Thyroid gland (tissue), 4 donors: ENCODE results near the gene PKD1L1. TPM values are rescaled to one million over a fixed set of nuclear protein-coding genes. Genes with fewer than 3 reads are reported as not detected.

Experiments
- DNase-seq, 2 donors: peaks; one replicate each; pipeline ENCODE4 v3.0.0-alpha.2; 2019
- H3K27ac ChIP-seq, 3 donors: fragments of 200-600 bp; sonication (generic); 1 replicate in 2 of 3; 2 replicates in 1 of 3; pipeline ENCODE4 v1.5.1; 2016 to 2019; ENCODE audit warnings: mild to moderate bottlenecking in 1 of 3, moderate library complexity in 1 of 3
- H3K27me3 ChIP-seq: fragments of 200-600 bp; sonication (generic); one replicate; pipeline ENCODE4 v1.5.1; 2019
- H3K36me3 ChIP-seq, 2 donors: fragments of 200-600 bp; sonication (generic); one replicate each; pipeline ENCODE4 v1.5.1; 2016 to 2019
- H3K4me1 ChIP-seq, 2 donors: fragments of 200-600 bp; sonication (generic); one replicate each; pipeline ENCODE4 v1.5.1; 2017 to 2019
- H3K4me3 ChIP-seq, 3 donors: fragments of 200-600 bp; sonication (generic); replicated peaks in 1 of 3; 1 replicate in 2 of 3; 2 replicates in 1 of 3; pipeline ENCODE4 v1.5.1; 2016; ENCODE audit warnings: mild to moderate bottlenecking in 1 of 3
- H3K9me3 ChIP-seq: fragments of 200-600 bp; sonication (generic); one replicate; pipeline ENCODE4 v1.5.1; 2017
- CTCF ChIP-seq, 6 experiments: fragments of 200-600 bp in 3 of 6; fragments of 450-650 bp in 3 of 6; sonication (generic) in 3 of 6; IDR thresholded peaks; one replicate each; pipeline ENCODE4 v1.5.1; 2016 to 2019; ENCODE audit warnings: antibody characterized with exemption in 6 of 6, mild to moderate bottlenecking in 2 of 6, inconsistent platforms in 1 of 6, moderate library complexity in 1 of 6
- POLR2A ChIP-seq, 2 donors: fragments of 450-650 bp; IDR thresholded peaks; one replicate each; pipeline ENCODE4 v1.6.1; 2017; ENCODE audit warnings: antibody characterized with exemption in 2 of 2, mild to moderate bottlenecking in 2 of 2, moderate library complexity in 1 of 2
- WGBS, 2 donors: methylation state at CpG; one replicate each; pipeline ENCODE4 v1.1.5; 2017; 5-methylcytosine and 5-hydroxymethylcytosine counted together
- intact Hi-C: fragments of 100-400 bp; cut with DNase I; formaldehyde crosslinking; loops from one replicate; pipeline ENCODE4 v1.15.1; 2023
- total RNA-seq, 4 donors: library from RNA; depleted of rRNA; stranded (reverse); fragments of >200 nt; gene quantifications; one replicate each; pipeline ENCODE4 v1.2.3, GENCODE V29; 2016

The PKD1L1 gene
- total RNA-seq, 4 donors from 2014 or later = under 0.01 to 0.17 (median 0.14) TPM

- DNase-seq = no peak
- intact Hi-C loops = loop anchor here (5.0 kb wide), 1 partner anchor 170 kb away; no protein-coding TSS in a partner anchor
- H3K36me3 ChIP-seq = no peaks in the 10 kb centered on the region
- no peaks in the 10 kb centered on the region for H3K9me3 ChIP-seq
- no peaks in the 10 kb centered on the region for H3K27me3 ChIP-seq
- no peak overlapping the region for H3K4me3 ChIP-seq
- 87 to 93% methylated on average over 10 of the region's 10 CpGs for WGBS, 2 donors
- H3K4me1 ChIP-seq = peaks cover 0 to 22% of the 10 kb centered on the region in 2 donors
- H3K27ac ChIP-seq = peak overlapping the region in 1 of 3 donors; percentile 83
- no peak for TF ChIP-seq CTCF (IDR thresholded peaks at IDR 0.05)
- TF ChIP-seq POLR2A (IDR thresholded peaks at IDR 0.05) = no peak
Observed at GRCh38 chr7:47942132-47942531, 6.1 kb downstream of the PKD1L1 start.

DNA sequence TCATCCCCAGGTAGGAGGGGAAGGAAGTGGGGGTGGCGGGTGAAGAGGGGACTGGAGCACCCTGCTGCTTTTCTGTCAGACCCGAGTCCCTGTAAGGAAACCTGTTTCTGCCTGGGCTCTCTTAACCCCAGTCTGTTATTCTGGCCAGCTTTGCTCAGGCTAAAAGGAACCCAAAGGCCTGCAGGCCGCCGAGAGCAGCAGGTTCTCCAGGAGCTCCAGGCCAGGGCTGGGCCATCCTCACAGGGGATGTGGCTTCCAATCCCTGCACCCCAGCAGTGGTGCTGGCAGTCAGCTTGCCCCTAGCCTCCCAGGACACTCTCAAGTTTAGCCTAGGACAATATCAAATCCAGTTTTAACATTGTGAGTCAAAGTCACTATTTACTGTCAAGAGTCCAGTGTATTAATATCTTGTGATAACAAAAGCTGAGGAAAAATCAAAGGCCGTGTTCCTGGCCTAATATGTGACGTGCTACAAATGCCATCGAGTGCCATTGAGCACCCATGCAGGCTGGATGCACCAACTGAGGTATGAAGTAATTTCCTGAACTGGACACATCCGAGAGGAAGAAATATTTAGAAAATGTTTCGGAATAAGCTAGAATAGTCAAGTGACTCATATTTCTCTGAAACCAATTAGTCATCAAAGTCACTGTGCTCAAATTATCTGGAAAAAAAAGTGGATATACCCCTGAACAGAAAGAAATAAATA lies 7.0 kb downstream of the PKD1L1 start:
- H3K27ac ChIP-seq = peak overlapping the region; percentile 40 to 83 (median 78)
- no peaks in the 10 kb centered on the region for H3K9me3 ChIP-seq
- TF ChIP-seq POLR2A (IDR thresholded peaks at IDR 0.05) (no peak), CTCF (IDR thresholded peaks at IDR 0.05) (no peak)
- no peak for DNase-seq
- H3K4me1 ChIP-seq = peaks cover 0 to 23% of the 10 kb centered on the region in 2 donors
- intact Hi-C loops = loop anchor here (5.0 kb wide), 1 partner anchor 171 kb away; no protein-coding TSS in a partner anchor
- H3K36me3 ChIP-seq = no peaks in the 10 kb centered on the region
- no peak overlapping the region for H3K4me3 ChIP-seq
- 66 to 73% methylated on average over 9 of the region's 9 CpGs for WGBS, 2 donors
- no peaks in the 10 kb centered on the region for H3K27me3 ChIP-seq

DNA sequence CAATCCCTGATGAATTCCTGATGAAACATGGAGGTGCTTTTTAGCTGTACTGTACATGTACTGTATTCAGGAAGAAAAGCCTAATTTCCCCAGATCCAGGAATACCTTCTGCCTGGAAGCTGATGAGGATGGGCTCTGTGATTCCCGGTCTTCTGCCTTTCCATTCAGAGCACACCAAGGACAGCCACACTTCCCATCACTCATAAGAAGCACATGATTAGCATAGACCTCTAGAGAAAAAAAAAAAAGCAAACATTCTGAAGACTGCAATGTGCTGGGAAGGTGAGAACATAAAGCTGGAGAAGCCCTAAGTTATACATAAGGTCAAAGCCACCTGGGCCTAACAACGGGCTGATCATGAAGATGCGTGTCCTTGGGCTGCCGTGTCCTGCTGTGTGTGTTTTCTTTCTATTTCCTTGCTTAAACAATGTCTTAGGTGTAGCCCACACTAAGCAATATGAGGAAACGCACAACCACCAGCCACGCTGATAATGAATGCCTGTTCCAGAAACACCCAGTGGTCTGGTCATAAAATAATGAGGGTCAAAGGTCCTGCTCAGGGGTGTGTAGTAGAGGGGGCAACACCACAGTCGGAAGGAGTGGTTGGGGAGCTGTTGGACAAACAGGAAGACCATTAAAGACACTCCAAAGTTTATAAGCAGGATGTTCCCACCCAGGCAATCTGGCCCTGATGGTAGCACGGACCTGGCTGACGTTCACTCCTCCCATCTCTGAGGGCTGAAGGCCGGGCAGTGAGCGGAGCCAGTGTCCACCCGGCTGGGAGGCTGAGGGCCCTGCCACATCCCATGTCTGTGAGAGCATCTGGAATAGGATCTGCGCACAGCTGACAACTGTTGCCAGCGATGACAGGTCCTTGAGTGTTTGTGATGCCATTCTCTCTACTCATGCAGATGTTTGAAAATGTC lies 7.9 kb downstream of the PKD1L1 start:
- TF ChIP-seq POLR2A (IDR thresholded peaks at IDR 0.05) = no peak
- TF ChIP-seq CTCF (IDR thresholded peaks at IDR 0.05) = no peak
- no peaks in the 10 kb centered on the region for H3K9me3 ChIP-seq

GRCh38 chr7:47939425-47940036 lies 8.7 kb downstream of the PKD1L1 start:
- H3K27ac ChIP-seq = peak overlapping the region in 2 of 3 donors; percentile 78 to 83
- TF ChIP-seq CTCF (IDR thresholded peaks at IDR 0.05) (no peak), POLR2A (IDR thresholded peaks at IDR 0.05) (no peak)
- H3K4me1 ChIP-seq = peaks cover 0 to 23% of the 10 kb centered on the region in 2 donors
- WGBS, 2 donors = 95 to 97% methylated on average over 6 to 7 of the region's 7 CpGs
- H3K27me3 ChIP-seq = no peaks in the 10 kb centered on the region
- intact Hi-C loops = loop anchor here (5.0 kb wide), 1 partner anchor 173 kb away; no protein-coding TSS in a partner anchor
- DNase-seq = no peak
- no peaks in the 10 kb centered on the region for H3K9me3 ChIP-seq
- H3K36me3 ChIP-seq = no peaks in the 10 kb centered on the region
- H3K4me3 ChIP-seq = no peak overlapping the region

More for the DNA sequence above, 7.9 kb downstream of the PKD1L1 start:
- intact Hi-C loops = loop anchor here (5.0 kb wide), 1 partner anchor 172 kb away; no protein-coding TSS in a partner anchor
- no peak overlapping the region for H3K4me3 ChIP-seq
- 70 to 79% methylated on average over 14 of the region's 14 CpGs for WGBS, 2 donors
- peak in 1 of 2 donors; percentile 9 for DNase-seq
- peak overlapping the region in 2 of 3 donors; percentile 78 to 83 for H3K27ac ChIP-seq
- no peaks in the 10 kb centered on the region for H3K27me3 ChIP-seq
- H3K36me3 ChIP-seq = no peaks in the 10 kb centered on the region
- peaks cover 0 to 23% of the 10 kb centered on the region in 2 donors for H3K4me1 ChIP-seq
